ENCODE data around the gene PES1.
A peak's percentile ranks its signal among the peaks of the same experiment; 100 is the strongest.

GRCh38 chr22:30635273-30636225 lies 43.8 kb upstream of the PES1 start, which contains the start of gene SLC35E4:
- TF ChIP-seq POLR2A (IDR thresholded peaks at IDR 0.05; ENCODE audit: low read depth, low read length), result peak; percentile 90
- no peak for TF ChIP-seq EZH2 (IDR thresholded peaks at IDR 0.05; ENCODE audit: borderline replicate concordance, low read depth, low read length, severe bottlenecking)

All from endothelial cell of umbilical vein (primary cell).